Heart left ventricle (tissue), 13 donors: Measurements from ENCODE around the gene PBX1.

Experiments
- CTCF ChIP-seq, 12 donors: fragments of 200-600 bp; sonication (generic) in 4 of 12; IDR thresholded peaks; one replicate each; pipeline versions ENCODE4 v1.5.0 to v1.8.0; 2018 to 2022; ENCODE audit warnings: antibody characterized with exemption in 12 of 12, mild to moderate bottlenecking in 5 of 12
- POLR2A ChIP-seq, 2 donors: fragments of 450-650 bp; IDR thresholded peaks; one replicate each; pipeline ENCODE4 v1.6.1; 2017; ENCODE audit warnings: antibody characterized with exemption in 2 of 2, mild to moderate bottlenecking in 2 of 2, moderate library complexity in 2 of 2
- donor health status: ischemic (EF 13 %, LVEDD 7.1; RV severe dilation, severe dysfunction).
- donor health status: DM: no; HTN: yes; CAD: no.
- donor health status: DM: no; HTN: no; CAD: no.
- donor health status: ischemic (EF 25% LVEDD 6.9; RV normal size, moderate dysfunction).
- donor health status: ischemic (EF 25% LVEDD 5.7; RV mildly dilated, moderate dysfunction).
- donor health status: ischemic (EF 35%, LVEDD 5.7; RV mildly dilated, moderate dysfunction).
- donor health status: nonischemic (EF 11% LVEDD 7.7; RV severe dilation, severe dysfunction).
- donor health status: DM: yes; HTN: yes; CAD: no.
- donor health status: PGD.
- donor health status: ischemic (EF 29% LVEDD 5.4; RV normal size, mild dysfunction).
- donor health status: nonischemic (EF 23%, LVEDD 6.1; RV moderate dilation, normal function).

DNA sequence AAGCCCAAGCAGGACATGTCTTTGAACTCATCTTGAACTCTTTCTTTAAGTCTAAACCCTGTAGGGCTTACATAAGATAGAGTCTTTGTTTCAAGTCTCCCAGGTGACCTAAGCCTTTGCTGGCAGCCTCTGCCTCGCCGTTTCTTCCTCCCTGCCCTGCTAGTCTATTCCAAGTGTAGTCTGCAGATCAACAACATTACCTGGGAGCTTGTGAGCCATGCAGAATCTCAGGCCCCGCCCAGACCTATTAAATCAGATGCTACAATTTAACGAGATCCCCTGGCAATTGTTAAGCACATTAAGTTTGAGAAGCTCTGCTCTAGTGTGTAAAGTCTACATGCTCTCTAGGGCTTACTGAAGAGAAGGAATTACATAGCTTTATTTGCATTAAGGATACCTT lies 271.6 kb downstream of the PBX1 start:
- TF ChIP-seq CTCF (IDR thresholded peaks at IDR 0.05) (no peak), POLR2A (IDR thresholded peaks at IDR 0.05) (no peak)
